ENCODE data around the gene CALHM3. TPM values are rescaled to one million over a fixed set of nuclear protein-coding genes. Genes with fewer than 3 reads are reported as not detected.

Gene CALHM3
- total RNA-seq, 1 experiment from 2014 or later = 13.1 TPM

- Histone ChIP-seq H3K27me3 (ENCODE audit: insufficient read depth, low read depth) (no peaks in the 10 kb centered on the region), H3K79me2 (ENCODE audit: low read depth) (no peaks in the 10 kb centered on the region), H2AFZ (no peak overlapping the region), H3K4me1 (replicated peaks; ENCODE audit: insufficient read depth) (no peaks in the 10 kb centered on the region), H3K27ac (no peak overlapping the region), H4K20me1 (ENCODE audit: insufficient read depth) (no peaks in the 10 kb centered on the region), H3K36me3 (ENCODE audit: low read depth) (0 out of 2 replicates have a peak, but pooled peaks cover 7% of the 10 kb centered on the region), H3K9me3 (ENCODE audit: insufficient read depth, low read depth) (no peaks in the 10 kb centered on the region), H3K4me2 (no peak overlapping the region), H3K9me2 (ENCODE audit: insufficient read depth) (no peaks in the 10 kb centered on the region), H3F3A (ENCODE audit: insufficient read depth, low read depth) (no peaks in the 10 kb centered on the region), H3K4me3 (no peak overlapping the region)
- ChIA-PET CTCF (no interaction called here), POLR2A (ENCODE audit: unreplicated experiment) (no interaction called here)
- DNase-seq = no peak
- BruUV-seq (replicated peaks) = no TSS peak
- TF ChIP-seq CTCF (conservative IDR thresholded peaks at IDR 0.05) (no peak), EZH2 (IDR thresholded peaks at IDR 0.05; ENCODE audit: low read depth) (no peak)
- intact Hi-C loops (cut with micrococcal nuclease; ENCODE audit: unreplicated experiment) = no loop called here
Observed at GRCh38 chr10:103429647-103430046, 49.4 kb downstream of the CALHM3 start.

- Histone ChIP-seq H4K20me1 (ENCODE audit: insufficient read depth) (no peaks in the 10 kb centered on the region), H3K79me2 (ENCODE audit: low read depth) (no peaks in the 10 kb centered on the region), H2AFZ (no peak overlapping the region), H3K4me1 (replicated peaks; ENCODE audit: insufficient read depth) (no peaks in the 10 kb centered on the region), H3F3A (ENCODE audit: insufficient read depth, low read depth) (no peaks in the 10 kb centered on the region), H3K9me3 (ENCODE audit: insufficient read depth, low read depth) (no peaks in the 10 kb centered on the region), H3K36me3 (ENCODE audit: low read depth) (0 out of 2 replicates have a peak, but pooled peaks cover 7% of the 10 kb centered on the region), H3K27me3 (ENCODE audit: insufficient read depth, low read depth) (no peaks in the 10 kb centered on the region), H3K4me3 (no peak overlapping the region), H3K9me2 (ENCODE audit: insufficient read depth) (no peaks in the 10 kb centered on the region), H3K27ac (no peak overlapping the region), H3K4me2 (no peak overlapping the region)
- ChIA-PET CTCF (no interaction called here), POLR2A (ENCODE audit: unreplicated experiment) (no interaction called here)
- intact Hi-C loops (cut with micrococcal nuclease; ENCODE audit: unreplicated experiment) = no loop called here
- TF ChIP-seq CTCF (conservative IDR thresholded peaks at IDR 0.05) (no peak), EZH2 (IDR thresholded peaks at IDR 0.05; ENCODE audit: low read depth) (no peak)
- no TSS peak for BruUV-seq (replicated peaks)
- DNase-seq = no peak
Observed at GRCh38 chr10:103428989-103429643, 49.9 kb downstream of the CALHM3 start.

GRCh38 chr10:103427866-103428265 lies 51.2 kb downstream of the CALHM3 start:
- no peaks in the 10 kb centered on the region for H3K9me3 ChIP-seq (ENCODE audit: insufficient read depth, low read depth)
- POLR2A ChIA-PET (ENCODE audit: unreplicated experiment) = no interaction called here
- 0 out of 2 replicates have a peak, but pooled peaks cover 7% of the 10 kb centered on the region for H3K36me3 ChIP-seq (ENCODE audit: low read depth)
- CTCF ChIA-PET = interaction anchor here (0.6 kb wide), 1 partner anchor 29 kb away, joined by 5 read pairs; no protein-coding TSS in a partner anchor
- no peak overlapping the region for H3K4me3 ChIP-seq
- no peaks in the 10 kb centered on the region for H3K79me2 ChIP-seq (ENCODE audit: low read depth)
- no peak overlapping the region for H3K4me2 ChIP-seq
- no TSS peak for BruUV-seq (replicated peaks)
- no peak for DNase-seq
- H3K9me2 ChIP-seq (ENCODE audit: insufficient read depth) = no peaks in the 10 kb centered on the region
- H3K27ac ChIP-seq = no peak overlapping the region
- H3K27me3 ChIP-seq (ENCODE audit: insufficient read depth, low read depth) = no peaks in the 10 kb centered on the region
- no peak overlapping the region for H2AFZ ChIP-seq
- H4K20me1 ChIP-seq (ENCODE audit: insufficient read depth) = no peaks in the 10 kb centered on the region
- no peaks in the 10 kb centered on the region for H3F3A ChIP-seq (ENCODE audit: insufficient read depth, low read depth)
- TF ChIP-seq CTCF (conservative IDR thresholded peaks at IDR 0.05) (no peak), EZH2 (IDR thresholded peaks at IDR 0.05; ENCODE audit: low read depth) (no peak)
- intact Hi-C loops (cut with micrococcal nuclease; ENCODE audit: unreplicated experiment) = no loop called here
- H3K4me1 ChIP-seq (replicated peaks; ENCODE audit: insufficient read depth) = no peaks in the 10 kb centered on the region

All from PC-9 (cell line).